HCT116 (cell line): ENCODE results near the gene DDOST. TPM values are rescaled to one million over a fixed set of nuclear protein-coding genes. Genes with fewer than 3 reads are reported as not detected.

Experiments
- ATAC-seq: fragments of 200-7000 bp; cut with Tn5 transposase; 2 replicates; pipeline ENCODE4 v1.9.1; 2020; ENCODE audit warnings: mild to moderate bottlenecking, moderate library complexity
- BruUV-seq: library from RNA; stranded (reverse); fragments of 400-500 nt; replicated peaks from 2 replicates; lab custom pipeline; 2021; lab: Mats Ljungman, UMichigan
- CTCF ChIA-PET: fragments of 300-600 bp; sonication (Branson Sonifier 250); formaldehyde crosslinking; loops from one replicate; lab custom pipeline; 2021; ENCODE audit warnings: antibody characterized with exemption; lab: Charles Lee
- POLR2A ChIA-PET: fragments of 300-600, 350-600 bp; sonication (Branson Sonifier 250); formaldehyde crosslinking; loops from one replicate; lab custom pipeline; 2021; ENCODE audit warnings: antibody characterized with exemption; lab: Charles Lee
- RAD21 ChIA-PET, 2 experiments: fragments of 300-600 bp; sonication (Branson Sonifier 250); formaldehyde crosslinking; loops; one replicate each; lab custom pipeline; 2023; ENCODE audit warnings: low total read pairs in 2 of 2; ENCODE audit not compliant: uncharacterized antibody in 2 of 2, unreplicated experiment in 2 of 2, low non-redundant PET in 1 of 2; lab: Charles Lee
- DNase-seq: peaks from one replicate; pipeline ENCODE4 v3.0.0-alpha.2; 2010; ENCODE audit warnings: low read depth, low spot score
- H2AFZ ChIP-seq: fragments of 200-600 bp; shearing (Covaris generic), sonication (generic); 2 replicates; pipeline ENCODE4 v1.6.1; 2017; ENCODE audit warnings: low read depth, mixed run types, mixed read lengths, antibody characterized with exemption, low read length; ENCODE audit not compliant: poor library complexity, severe bottlenecking
- H3K27ac ChIP-seq: 2 replicates; pipeline ENCODE4 v1.5.1; 2012; ENCODE audit warnings: low read depth, low read length
- H3K27me3 ChIP-seq: fragments of 200-600 bp; sonication (generic); 2 replicates; pipeline ENCODE4 v1.6.1; 2016; ENCODE audit warnings: mixed run types, low read length, mixed read lengths; ENCODE audit not compliant: insufficient read depth
- H3K36me3 ChIP-seq, 2 experiments: fragments of 200-500 bp in 1 of 2; fragments of 200-600 bp in 1 of 2; sonication (Bioruptor generic) in 1 of 2; sonication (generic) in 1 of 2; 2 replicates each; pipeline versions ENCODE4 v1.5.1 to v1.6.1; 2014 to 2016; ENCODE audit warnings: low read length in 2 of 2, inconsistent platforms in 1 of 2, mixed read lengths in 1 of 2, mixed run types in 1 of 2; ENCODE audit not compliant: insufficient read depth in 2 of 2, control insufficient read depth in 1 of 2
- H3K4me1 ChIP-seq, 2 experiments: fragments of 200-600 bp in 1 of 2; sonication (generic) in 1 of 2; 2 replicates each; pipeline versions ENCODE4 v1.5.1 to v1.6.1; 2012 to 2017; ENCODE audit warnings: low read length in 2 of 2, inconsistent platforms in 1 of 2, mild to moderate bottlenecking in 1 of 2, mixed read lengths in 1 of 2, mixed run types in 1 of 2, moderate library complexity in 1 of 2; ENCODE audit not compliant: insufficient read depth in 2 of 2, control insufficient read depth in 1 of 2
- H3K4me2 ChIP-seq: fragments of 200-600 bp; sonication (generic); 2 replicates; pipeline ENCODE4 v1.6.1; 2017; ENCODE audit warnings: mixed run types, low read length, mixed read lengths
- H3K4me3 ChIP-seq, 2 experiments: fragments of 200-600 bp in 1 of 2; sonication (generic) in 1 of 2; replicated peaks in 1 of 2; 2 replicates each; pipeline ENCODE4 v1.5.1; 2011 to 2016; ENCODE audit warnings: low read length in 2 of 2, control low read depth in 1 of 2, low read depth in 1 of 2, mild to moderate bottlenecking in 1 of 2, mixed read lengths in 1 of 2, mixed run types in 1 of 2
- H3K79me2 ChIP-seq: fragments of 200-600 bp; sonication (generic); 2 replicates; pipeline ENCODE4 v1.6.1; 2017; ENCODE audit warnings: mild to moderate bottlenecking, mixed run types, low read length, moderate library complexity, mixed read lengths; ENCODE audit not compliant: insufficient read depth
- H3K9ac ChIP-seq: fragments of 200-600 bp; sonication (generic); 2 replicates; pipeline ENCODE4 v1.6.1; 2016; ENCODE audit warnings: low read length, mixed read lengths
- H3K9me2 ChIP-seq: fragments of 200-600 bp; sonication (generic), shearing (Covaris generic); 2 replicates; pipeline ENCODE4 v1.6.1; 2017; ENCODE audit warnings: mixed run types, mild to moderate bottlenecking, moderate library complexity; ENCODE audit not compliant: insufficient read depth
- H3K9me3 ChIP-seq, 2 experiments: fragments of 200-500 bp in 1 of 2; fragments of 200-600 bp in 1 of 2; sonication (Bioruptor generic) in 1 of 2; sonication (generic) in 1 of 2; 2 replicates each; pipeline ENCODE4 v1.6.1; 2014 to 2017; ENCODE audit warnings: low read length in 2 of 2, mixed read lengths in 2 of 2, inconsistent platforms in 1 of 2, low read depth in 1 of 2, mild to moderate bottlenecking in 1 of 2, mixed run types in 1 of 2, moderate library complexity in 1 of 2; ENCODE audit not compliant: control insufficient read depth in 1 of 2, insufficient read depth in 1 of 2
- H4K20me1 ChIP-seq: fragments of 200-600 bp; sonication (generic), shearing (Covaris generic); 2 replicates; pipeline ENCODE4 v1.6.1; 2017; ENCODE audit warnings: mixed run types, mild to moderate bottlenecking, moderate library complexity; ENCODE audit not compliant: insufficient read depth
- CBX3 ChIP-seq: IDR thresholded peaks from 2 replicates; pipeline ENCODE4 v1.6.1; 2012; ENCODE audit warnings: low read depth
- EGR1 ChIP-seq: IDR thresholded peaks from 2 replicates; pipeline ENCODE4 v1.6.1; 2012; ENCODE audit warnings: low read depth
- ELF1 ChIP-seq: IDR thresholded peaks from 2 replicates; pipeline ENCODE4 v1.6.1; 2012; ENCODE audit warnings: low read depth, borderline replicate concordance
- EZH2 ChIP-seq: fragments of 200-600 bp; sonication (generic); IDR thresholded peaks from 2 replicates; pipeline ENCODE4 v1.6.1; 2017; ENCODE audit warnings: antibody characterized with exemption, mixed run types
- EZH2phosphoT487 ChIP-seq: fragments of 200-600 bp; IDR thresholded peaks from 2 replicates; pipeline ENCODE4 v1.6.1; 2018; ENCODE audit warnings: antibody characterized with exemption, borderline replicate concordance
- FOSL1 ChIP-seq: IDR thresholded peaks from 2 replicates; pipeline ENCODE4 v1.6.1; 2012; ENCODE audit warnings: low read depth
- POLR2A ChIP-seq: IDR thresholded peaks from 2 replicates; pipeline ENCODE4 v1.7.0; 2011; ENCODE audit warnings: borderline replicate concordance; ENCODE audit not compliant: insufficient read depth, insufficient read length; ENCODE audit errors: extremely low read depth
- ZFX ChIP-seq: fragments of 450-650 bp; IDR thresholded peaks from 2 replicates; pipeline ENCODE4 v1.6.1; 2017
- ZNF274 ChIP-seq: fragments of 200-500 bp; sonication (Bioruptor generic); IDR thresholded peaks from 2 replicates; pipeline ENCODE4 v1.6.1; 2014; ENCODE audit warnings: mild to moderate bottlenecking, low read depth, low read length, inconsistent platforms
- intact Hi-C: fragments of 100-400 bp; cut with micrococcal nuclease; formaldehyde crosslinking; loops from 2 replicates; pipeline ENCODE4 v1.10.0; 2022
- total RNA-seq: library from RNA; stranded (reverse); gene quantifications from one replicate; pipeline ENCODE4 v1.2.1, GENCODE V29; 2021; ENCODE audit not compliant: unreplicated experiment
- TF ChIP-seq, protein P1 (sequence below): IDR thresholded peaks from 2 replicates; pipeline ENCODE4 v1.6.1; 2012; ENCODE audit warnings: low read depth
- TF ChIP-seq, protein P2 (sequence below), 3 experiments: fragments of 200-600 bp in 1 of 3; sonication (generic) in 1 of 3; IDR thresholded peaks in 2 of 3; conservative IDR thresholded peaks in 1 of 3; 2 replicates each; pipeline ENCODE4 v1.5.1; 2012 to 2017; ENCODE audit warnings: low read depth in 2 of 3, low read length in 2 of 3, antibody characterized with exemption in 1 of 3, borderline replicate concordance in 1 of 3, control low read depth in 1 of 3, mild to moderate bottlenecking in 1 of 3, mixed read lengths in 1 of 3, mixed run types in 1 of 3, moderate library complexity in 1 of 3; ENCODE audit not compliant: insufficient read depth in 1 of 3
- TF ChIP-seq, protein P3 (sequence below): IDR thresholded peaks from 2 replicates; pipeline ENCODE4 v1.6.1; 2012

DDOST gene
- total RNA-seq, 1 experiment from 2014 or later = 387 TPM

DNA sequence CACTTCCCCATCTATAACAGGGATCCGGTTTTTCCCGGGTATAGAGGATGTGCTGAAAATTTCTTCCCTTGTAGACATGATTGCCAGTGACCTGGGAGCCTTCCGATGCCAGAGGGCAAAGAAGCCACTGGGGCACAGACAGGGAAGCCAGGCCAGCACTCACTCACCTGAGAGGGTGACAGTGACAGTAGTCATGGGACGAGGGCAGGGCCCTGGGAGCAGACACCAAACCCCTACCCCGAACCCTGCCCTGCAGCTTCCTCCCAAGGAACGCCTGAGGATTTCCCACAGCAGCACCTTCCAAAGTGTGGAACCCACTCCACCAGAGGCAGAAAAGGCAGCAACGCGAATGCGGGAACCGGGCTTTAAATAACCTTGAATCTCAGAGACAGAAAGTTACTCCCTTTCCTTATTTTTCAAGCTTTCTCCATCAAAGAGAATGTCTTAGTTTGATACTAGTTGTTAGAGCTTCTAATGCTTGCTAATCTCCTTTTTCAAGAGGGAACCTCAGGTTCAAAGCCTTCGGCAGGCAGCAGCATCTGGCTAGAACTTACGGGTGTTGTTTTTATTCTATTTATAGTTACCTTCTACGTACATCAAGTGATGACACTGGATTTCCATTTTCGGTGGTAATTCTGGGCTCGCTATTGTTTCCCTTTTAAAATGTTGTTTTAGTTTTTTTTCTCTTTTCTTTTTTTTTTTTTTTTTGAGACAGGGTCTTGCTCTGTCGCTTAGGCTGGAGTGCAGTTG is 2.8 kb downstream of the DDOST start:
- ChIA-PET RAD21 (no interaction called here), POLR2A (no interaction called here), CTCF (interaction anchor here (1.1 kb wide), 1 partner anchor 83 kb away, joined by 5 read pairs; no protein-coding TSS in a partner anchor)
- no peak overlapping the region for H2AFZ ChIP-seq
- TF ChIP-seq ZNF274 = no peak
- TF ChIP-seq, protein P1, sequence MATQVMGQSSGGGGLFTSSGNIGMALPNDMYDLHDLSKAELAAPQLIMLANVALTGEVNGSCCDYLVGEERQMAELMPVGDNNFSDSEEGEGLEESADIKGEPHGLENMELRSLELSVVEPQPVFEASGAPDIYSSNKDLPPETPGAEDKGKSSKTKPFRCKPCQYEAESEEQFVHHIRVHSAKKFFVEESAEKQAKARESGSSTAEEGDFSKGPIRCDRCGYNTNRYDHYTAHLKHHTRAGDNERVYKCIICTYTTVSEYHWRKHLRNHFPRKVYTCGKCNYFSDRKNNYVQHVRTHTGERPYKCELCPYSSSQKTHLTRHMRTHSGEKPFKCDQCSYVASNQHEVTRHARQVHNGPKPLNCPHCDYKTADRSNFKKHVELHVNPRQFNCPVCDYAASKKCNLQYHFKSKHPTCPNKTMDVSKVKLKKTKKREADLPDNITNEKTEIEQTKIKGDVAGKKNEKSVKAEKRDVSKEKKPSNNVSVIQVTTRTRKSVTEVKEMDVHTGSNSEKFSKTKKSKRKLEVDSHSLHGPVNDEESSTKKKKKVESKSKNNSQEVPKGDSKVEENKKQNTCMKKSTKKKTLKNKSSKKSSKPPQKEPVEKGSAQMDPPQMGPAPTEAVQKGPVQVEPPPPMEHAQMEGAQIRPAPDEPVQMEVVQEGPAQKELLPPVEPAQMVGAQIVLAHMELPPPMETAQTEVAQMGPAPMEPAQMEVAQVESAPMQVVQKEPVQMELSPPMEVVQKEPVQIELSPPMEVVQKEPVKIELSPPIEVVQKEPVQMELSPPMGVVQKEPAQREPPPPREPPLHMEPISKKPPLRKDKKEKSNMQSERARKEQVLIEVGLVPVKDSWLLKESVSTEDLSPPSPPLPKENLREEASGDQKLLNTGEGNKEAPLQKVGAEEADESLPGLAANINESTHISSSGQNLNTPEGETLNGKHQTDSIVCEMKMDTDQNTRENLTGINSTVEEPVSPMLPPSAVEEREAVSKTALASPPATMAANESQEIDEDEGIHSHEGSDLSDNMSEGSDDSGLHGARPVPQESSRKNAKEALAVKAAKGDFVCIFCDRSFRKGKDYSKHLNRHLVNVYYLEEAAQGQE = no peak
- TF ChIP-seq EZH2phosphoT487 = no peak
- TF ChIP-seq CBX3 = no peak
- no peak for TF ChIP-seq ZFX
- TF ChIP-seq, protein P2, sequence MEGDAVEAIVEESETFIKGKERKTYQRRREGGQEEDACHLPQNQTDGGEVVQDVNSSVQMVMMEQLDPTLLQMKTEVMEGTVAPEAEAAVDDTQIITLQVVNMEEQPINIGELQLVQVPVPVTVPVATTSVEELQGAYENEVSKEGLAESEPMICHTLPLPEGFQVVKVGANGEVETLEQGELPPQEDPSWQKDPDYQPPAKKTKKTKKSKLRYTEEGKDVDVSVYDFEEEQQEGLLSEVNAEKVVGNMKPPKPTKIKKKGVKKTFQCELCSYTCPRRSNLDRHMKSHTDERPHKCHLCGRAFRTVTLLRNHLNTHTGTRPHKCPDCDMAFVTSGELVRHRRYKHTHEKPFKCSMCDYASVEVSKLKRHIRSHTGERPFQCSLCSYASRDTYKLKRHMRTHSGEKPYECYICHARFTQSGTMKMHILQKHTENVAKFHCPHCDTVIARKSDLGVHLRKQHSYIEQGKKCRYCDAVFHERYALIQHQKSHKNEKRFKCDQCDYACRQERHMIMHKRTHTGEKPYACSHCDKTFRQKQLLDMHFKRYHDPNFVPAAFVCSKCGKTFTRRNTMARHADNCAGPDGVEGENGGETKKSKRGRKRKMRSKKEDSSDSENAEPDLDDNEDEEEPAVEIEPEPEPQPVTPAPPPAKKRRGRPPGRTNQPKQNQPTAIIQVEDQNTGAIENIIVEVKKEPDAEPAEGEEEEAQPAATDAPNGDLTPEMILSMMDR (IDR thresholded peaks at IDR 0.05 in 2 of 3, conservative IDR thresholded peaks at IDR 0.05 in 1 of 3; ENCODE audit: borderline replicate concordance in 1 of 3, insufficient read depth in 1 of 3, low read depth in 2 of 3, low read length in 2 of 3) = no peak
- TF ChIP-seq EGR1 = no peak
- TF ChIP-seq, protein P3, sequence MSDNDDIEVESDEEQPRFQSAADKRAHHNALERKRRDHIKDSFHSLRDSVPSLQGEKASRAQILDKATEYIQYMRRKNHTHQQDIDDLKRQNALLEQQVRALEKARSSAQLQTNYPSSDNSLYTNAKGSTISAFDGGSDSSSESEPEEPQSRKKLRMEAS = no peak
- no peak for TF ChIP-seq POLR2A
- TF ChIP-seq EZH2 = no peak
- no peak for TF ChIP-seq FOSL1
- no peak for TF ChIP-seq ELF1
- ATAC-seq = no peak
- no peaks in the 10 kb centered on the region for H4K20me1 ChIP-seq
- H3K9ac ChIP-seq = no peak overlapping the region
- H3K27ac ChIP-seq = no peak overlapping the region
- no peak overlapping the region for H3K4me3 ChIP-seq
- DNase-seq = no peak
- H3K27me3 ChIP-seq = no peaks in the 10 kb centered on the region
- no TSS peak for BruUV-seq
- H3K79me2 ChIP-seq = peaks cover 62% of the 10 kb centered on the region
- no peaks in the 10 kb centered on the region for H3K9me3 ChIP-seq
- no peaks in the 10 kb centered on the region for H3K9me2 ChIP-seq
- peaks cover 46 to 50% of the 10 kb centered on the region in 2 experiments for H3K36me3 ChIP-seq
- peaks cover 12 to 21% of the 10 kb centered on the region in 2 experiments for H3K4me1 ChIP-seq
- H3K4me2 ChIP-seq = no peak overlapping the region
- intact Hi-C loops = no loop called here
